Amygdala (tissue), 56 donors: Measurements from ENCODE around the gene TAGLN.
"Not testable (repeated sequence)": the region's sequence is repeated elsewhere in the genome, so short reads cannot be mapped to it uniquely, and the experiment has no call there.

Experiments used
- DNase-seq, 56 donors: peaks; one replicate each; lab custom pipeline; 2025; lab: John Stamatoyannopoulos, UW

Gene TAGLN

DNA sequence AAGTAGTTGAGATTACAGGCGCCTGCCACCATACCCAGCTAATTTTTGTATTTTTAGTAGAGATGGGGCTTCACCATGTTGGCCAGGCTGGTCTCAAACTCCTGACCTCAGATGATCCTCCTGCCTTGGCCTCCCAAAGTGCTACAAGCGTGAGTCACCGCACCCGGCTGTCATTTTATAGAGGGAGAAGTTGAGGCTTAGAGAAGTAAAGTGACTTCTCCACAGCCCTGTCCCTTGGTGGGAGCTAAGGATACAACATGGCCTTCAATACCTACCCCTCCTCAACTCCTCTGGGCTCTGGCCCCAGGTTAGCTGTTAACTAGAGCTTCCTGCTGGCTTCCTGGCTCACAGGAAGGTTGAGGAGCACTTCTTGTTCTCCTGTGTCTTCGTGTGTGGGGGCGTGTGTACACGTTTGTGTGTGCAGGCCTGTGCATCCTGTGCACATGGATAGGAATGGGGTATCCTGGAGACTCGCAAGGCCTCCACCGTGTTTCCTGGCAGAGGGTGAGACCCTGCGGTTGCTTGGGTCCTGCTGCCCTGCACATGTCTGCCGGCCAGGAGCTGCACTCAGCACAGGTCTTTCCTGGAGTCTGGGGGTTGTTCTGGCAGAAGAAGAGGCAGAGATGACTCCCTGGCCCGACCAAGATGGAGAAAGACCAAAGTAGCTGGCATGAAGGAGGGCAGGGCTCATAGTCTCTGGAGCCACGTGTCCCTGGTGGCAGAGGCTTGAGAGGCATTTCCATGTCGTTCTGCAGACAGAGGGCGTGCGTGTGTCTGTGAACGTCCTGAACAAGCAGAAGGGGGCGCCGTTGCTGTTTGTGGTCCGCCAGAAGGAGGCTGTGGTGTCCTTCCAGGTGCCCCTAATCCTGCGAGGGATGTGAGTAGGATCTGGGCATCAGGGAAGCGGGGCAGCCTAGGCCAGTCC, 18.2 kb upstream of the TAGLN start:
- peak in 48 of 56 donors; percentile 13 to 84 (median 62) for DNase-seq

DNA sequence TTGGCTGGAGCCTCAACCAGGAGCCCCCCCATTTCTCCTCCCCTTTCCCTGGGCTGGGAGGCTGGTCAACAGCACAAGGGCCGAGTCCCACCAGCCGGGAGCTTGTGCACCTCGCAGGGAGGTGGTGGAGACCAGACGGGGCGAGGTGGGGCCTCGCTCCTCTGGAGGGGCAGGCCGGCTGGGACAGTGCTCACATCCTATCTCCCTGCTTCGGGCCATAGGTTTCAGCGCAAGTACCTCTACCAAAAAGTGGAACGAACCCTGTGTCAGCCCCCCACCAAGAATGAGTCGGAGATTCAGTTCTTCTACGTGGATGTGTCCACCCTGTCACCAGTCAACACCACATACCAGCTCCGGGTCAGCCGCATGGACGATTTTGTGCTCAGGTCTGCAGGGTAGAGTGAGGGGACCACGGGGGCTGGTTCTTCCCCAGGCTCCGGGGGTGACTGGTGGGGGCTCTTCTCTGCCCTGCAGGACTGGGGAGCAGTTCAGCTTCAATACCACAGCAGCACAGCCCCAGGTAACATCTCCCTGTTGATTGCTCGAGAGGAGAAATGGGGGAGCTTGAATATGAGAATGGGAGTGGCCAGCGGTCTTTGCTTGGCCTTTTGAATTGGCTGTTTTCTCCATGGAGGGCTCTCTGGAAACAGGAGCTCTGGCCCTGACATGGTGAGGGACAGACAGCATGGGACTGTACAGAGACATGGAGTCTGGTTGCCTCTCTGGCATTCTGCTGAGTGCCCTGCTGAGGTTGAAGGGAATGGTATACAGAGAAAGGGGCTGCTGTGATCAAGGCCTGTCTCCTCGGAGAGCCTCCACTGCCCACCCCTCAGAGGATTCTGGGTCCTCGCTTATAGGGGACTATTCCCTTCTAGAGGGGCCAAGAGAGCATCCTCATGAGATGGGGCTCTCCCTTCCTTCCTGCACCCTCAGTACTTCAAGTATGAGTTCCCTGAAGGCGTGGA, 17.3 kb upstream of the TAGLN start:
- DNase-seq, result no peak

GRCh38 chr11:117182551-117182935, 16.6 kb upstream of the TAGLN start:
- no peak for DNase-seq

GRCh38 chr11:117183178-117183577, 16.0 kb upstream of the TAGLN start:
- not testable (repeated sequence) for DNase-seq

DNA sequence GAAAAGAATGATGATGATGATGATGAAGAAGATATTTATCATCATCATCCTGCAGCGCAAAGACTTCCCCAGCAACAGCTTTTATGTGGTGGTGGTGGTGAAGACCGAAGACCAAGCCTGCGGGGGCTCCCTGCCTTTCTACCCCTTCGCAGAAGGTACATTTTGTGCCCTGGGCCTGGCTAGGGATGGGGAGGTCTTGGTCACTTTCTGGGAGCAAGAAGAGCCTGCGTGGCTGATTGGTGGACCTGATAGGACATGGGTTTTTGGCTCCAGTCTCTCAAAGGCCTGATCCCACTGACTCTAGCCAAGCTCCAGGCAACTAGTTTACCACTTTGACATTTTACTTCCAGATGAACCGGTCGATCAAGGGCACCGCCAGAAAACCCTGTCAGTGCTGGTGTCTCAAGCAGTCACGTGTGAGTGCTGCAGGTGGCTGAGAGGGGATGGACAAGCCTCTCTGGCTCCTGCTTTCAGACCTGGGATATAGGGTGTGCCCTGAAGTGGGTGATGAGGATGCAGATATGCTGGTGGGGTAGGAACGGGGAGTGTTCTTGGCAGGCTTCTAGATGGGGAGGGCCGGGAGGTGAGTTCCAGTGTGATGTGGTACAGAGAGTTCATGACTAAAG, 15.3 kb upstream of the TAGLN start:
- no peak for DNase-seq

DNA sequence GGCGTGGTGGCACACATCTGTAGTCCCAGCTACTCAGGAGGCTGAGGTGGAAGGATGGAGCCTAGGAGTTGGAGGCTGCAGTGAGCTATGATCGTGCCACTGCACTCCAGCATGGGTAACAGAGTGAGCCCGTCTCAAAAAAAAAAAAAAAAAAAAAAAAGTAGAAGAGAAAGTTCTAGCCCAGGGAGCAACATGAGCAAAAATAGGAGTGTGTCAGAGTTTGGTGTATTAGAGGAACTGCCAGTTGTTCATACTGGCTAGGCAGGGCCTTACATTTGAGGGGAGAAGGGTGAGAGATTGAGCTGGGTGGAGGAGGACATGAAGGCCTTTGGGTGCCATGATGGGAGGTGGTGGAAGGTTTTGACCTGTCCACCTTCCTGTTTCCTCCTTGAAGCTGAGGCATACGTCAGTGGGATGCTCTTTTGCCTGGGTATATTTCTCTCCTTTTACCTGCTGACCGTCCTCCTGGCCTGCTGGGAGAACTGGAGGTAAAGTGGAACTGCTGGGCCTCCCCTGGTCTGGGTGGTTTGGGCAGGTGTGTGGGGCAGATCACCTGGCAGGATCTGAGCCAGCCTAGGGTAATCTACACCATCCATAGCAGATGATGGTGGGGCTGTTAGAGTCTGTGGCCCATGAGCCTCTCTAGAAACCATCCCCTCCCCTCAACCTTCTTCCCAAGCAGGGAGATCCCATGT, 13.3 kb upstream of the TAGLN start:
- no peak for DNase-seq

DNA sequence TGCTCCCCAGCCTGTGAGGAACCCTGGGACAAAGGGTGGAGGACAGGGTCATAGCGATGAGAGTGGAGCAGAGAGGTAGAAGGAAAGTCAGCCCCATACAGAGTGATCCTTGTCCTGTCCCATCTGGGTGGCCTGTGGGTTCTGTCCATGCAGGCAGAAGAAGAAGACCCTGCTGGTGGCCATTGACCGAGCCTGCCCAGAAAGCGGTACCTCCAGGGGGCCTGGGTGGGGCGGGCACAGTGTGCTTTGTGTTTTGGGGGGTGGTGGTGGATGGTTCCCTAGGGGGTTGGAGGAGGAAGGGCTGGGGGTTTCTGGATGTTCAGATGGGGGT, 12.8 kb upstream of the TAGLN start:
- no peak for DNase-seq

DNA sequence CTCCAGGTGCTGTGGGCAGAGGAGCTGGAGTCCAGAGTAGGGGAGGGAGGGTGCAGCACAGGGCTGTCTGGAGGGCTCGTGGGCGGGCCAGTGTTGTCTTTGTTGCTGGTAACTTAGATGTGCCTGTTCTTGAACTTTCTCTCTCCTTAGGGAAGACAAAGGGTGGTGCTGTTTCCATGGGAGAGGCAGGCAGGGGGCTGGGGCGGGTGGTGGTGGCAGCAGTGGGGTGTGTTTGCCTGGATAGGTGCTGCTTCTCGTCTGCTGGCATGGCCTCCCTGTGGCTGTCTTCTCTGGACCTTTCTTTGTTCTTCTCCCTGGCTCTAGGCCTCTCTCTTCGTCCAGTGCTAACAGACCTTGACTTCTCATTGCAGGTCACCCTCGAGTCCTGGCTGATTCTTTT, 12.2 kb upstream of the TAGLN start:
- DNase-seq, result no peak

DNA sequence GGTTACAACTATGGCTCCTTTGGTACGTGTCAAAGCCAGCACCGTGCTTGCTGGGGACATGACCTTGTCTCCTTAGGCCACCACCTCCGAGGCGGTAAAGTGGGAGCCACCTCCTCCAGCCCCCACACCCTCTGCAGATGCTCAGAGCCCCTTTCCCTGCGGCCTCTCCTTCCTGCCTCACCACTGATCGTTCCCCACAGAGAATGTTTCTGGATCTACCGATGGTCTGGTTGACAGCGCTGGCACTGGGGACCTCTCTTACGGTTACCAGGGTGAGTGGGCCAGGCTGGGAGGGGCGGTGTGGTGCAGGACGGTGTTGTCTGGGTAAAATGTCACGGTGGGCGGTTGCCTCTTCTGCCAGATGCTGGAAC, 11.8 kb upstream of the TAGLN start:
- DNase-seq, result no peak

GRCh38 chr11:117187799-117188481, 11.2 kb upstream of the TAGLN start:
- DNase-seq, result no peak

GRCh38 chr11:117188620-117189081, 10.5 kb upstream of the TAGLN start:
- no peak for DNase-seq

DNA sequence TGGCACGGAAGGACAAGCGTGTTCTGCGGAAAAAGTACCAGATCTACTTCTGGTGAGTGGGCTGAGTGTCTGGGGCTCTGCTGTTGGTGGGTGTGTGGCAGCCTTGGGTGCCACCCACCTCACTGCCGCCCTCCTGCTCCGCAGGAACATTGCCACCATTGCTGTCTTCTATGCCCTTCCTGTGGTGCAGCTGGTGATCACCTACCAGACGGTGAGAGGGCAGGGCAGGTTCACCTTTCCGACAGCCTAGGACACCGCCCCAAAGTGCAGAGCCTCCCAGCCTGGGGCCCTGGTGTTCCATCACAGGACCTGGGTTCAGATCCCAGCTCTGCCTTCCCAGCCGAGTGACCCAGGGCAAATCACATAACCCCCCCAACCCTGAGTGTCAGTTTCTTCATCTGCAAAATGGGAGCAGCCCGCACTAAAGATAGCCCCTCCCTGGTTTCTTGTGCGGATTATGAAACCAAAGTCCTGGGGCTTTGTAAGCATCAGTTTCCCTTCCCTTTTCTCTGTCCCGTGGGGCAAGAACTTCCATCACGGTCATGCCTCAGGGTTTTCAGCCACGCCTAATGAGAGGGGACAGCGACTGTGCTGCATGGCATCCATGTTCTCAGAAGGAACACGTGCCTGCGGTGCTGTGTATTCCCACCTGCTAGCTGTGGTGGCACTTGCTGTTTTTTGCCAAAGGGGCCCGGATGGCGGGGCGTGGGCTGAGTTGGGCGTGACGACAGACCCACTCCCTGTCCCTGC, 9.8 kb upstream of the TAGLN start:
- no peak for DNase-seq

DNA sequence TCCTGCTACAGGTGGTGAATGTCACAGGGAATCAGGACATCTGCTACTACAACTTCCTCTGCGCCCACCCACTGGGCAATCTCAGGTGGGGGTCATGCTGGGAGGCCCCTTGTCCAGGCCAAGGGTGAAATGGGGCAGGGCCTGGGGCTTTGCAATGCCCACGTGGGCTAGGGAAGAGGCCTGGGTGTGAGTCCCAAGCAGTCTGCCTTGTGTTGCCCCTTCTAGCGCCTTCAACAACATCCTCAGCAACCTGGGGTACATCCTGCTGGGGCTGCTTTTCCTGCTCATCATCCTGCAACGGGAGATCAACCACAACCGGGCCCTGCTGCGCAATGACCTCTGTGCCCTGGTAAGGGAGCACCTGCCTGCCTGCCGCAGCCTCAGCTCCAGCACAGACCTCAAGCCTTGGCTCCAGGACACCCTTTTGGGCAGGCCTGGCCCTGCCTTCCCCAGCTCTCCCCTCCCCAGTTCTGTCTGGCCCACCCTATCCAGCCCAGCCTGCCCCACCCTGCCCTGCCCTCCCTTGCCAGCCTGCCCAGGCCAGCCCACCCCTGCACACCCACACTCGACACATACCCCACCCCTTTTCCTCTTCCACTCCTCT, 9.1 kb upstream of the TAGLN start:
- no peak for DNase-seq

GRCh38 chr11:117191680-117192400, 7.3 kb upstream of the TAGLN start:
- DNase-seq, result no peak

GRCh38 chr11:117192401-117192875, 6.7 kb upstream of the TAGLN start:
- DNase-seq, result no peak

GRCh38 chr11:117193130-117194020, 5.8 kb upstream of the TAGLN start:
- DNase-seq, result no peak

GRCh38 chr11:117194267-117194666, 4.9 kb upstream of the TAGLN start:
- DNase-seq, result no peak
